ENCODE data around the gene XPO6.

- TF ChIP-seq CTCF (IDR thresholded peaks at IDR 0.05) (no peak), POLR2AphosphoS5 (IDR thresholded peaks at IDR 0.05; ENCODE audit: insufficient read depth in 1 of 2, low read depth in 1 of 2) (no peak), POLR2A (IDR thresholded peaks at IDR 0.05) (no peak)
These were observed 142.8 kb downstream of the XPO6 start for GRCh38 chr16:28068976-28069375.
